NCI-H748 treated with DMSO at 0.1 percent for 48 hours (cell line): ENCODE measurements around the gene ANKK1.

Source experiments
- DNase-seq: peaks from one replicate; lab custom pipeline; 2025; lab: John Stamatoyannopoulos, UW

Gene ANKK1

DNA sequence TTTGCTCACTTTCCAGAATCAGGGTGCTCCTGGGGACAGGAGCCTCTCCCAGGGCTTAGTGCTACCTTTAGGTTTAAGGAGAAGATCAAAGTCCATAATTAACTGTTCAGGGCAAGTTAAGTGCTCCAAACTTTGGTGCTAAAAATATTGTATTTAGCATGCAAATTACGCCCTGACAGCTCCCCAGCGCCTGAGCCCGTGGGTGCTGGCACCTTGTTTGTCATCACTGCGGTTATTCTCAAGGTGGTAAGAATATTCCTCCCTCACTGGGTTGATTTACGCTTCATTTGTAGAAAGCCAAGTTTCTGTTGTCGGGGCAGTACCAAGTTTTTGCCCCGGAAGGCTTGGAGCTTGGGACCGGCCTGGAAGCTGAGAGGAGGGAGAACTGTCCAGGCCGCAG, 21.3 kb downstream of the ANKK1 start:
- no peak for DNase-seq

GRCh38 chr11:113409526-113409925, 21.9 kb downstream of the ANKK1 start:
- DNase-seq: no peak

DNA sequence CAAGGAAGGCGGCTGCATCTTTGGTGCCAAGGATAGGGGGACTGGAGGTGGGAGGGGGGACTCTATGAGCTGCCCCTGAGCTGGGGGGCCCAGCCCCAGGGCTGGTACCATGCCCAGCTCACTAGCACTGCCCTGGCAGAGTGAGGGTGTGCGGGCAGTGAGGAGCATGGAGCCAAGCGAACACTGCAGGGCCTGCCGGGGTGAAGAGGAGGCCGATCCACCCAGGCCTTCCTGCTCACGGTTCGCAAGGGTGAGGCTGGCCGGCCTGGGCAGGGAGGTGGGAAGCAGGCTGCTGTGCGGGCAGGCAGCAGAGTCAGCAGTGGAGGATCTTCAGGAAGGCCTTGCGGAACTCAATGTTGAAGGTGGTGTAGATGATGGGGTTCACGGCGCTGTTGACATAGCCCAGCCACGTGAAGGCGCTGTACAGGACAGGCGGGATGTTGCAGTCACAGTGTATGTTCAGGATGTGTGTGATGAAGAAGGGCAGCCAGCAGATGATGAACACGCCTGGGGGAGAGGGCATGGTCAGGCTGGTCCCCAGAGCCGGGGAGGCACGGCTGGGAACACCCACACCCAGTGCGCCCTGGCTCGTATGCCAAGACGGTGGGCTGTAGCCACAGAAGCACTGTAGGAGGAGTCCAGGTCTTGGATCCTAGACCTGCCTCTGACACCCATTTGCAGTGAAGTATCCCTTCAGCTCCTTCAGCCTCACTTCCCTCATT, 23.0 kb downstream of the ANKK1 start:
- no peak for DNase-seq

DNA sequence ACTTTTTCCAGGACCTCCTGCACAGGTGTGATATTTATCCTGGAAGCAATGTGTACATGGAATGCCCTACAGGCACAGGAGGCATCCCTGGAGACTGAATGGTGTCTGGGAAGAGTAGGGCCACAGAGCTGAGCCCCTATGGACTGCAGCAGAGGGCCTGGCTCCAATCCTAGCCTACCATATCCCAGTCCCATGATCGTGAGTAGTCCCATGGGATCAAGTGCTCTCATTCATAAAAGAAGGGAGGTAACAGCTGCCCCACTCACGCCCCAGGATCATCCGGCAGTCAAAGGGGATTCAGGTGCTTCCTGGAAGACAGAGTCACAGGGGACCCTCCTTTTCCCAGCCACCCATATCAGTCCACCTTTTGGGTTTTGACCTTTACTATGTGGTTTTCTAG, 24.0 kb downstream of the ANKK1 start:
- no peak for DNase-seq

DNA sequence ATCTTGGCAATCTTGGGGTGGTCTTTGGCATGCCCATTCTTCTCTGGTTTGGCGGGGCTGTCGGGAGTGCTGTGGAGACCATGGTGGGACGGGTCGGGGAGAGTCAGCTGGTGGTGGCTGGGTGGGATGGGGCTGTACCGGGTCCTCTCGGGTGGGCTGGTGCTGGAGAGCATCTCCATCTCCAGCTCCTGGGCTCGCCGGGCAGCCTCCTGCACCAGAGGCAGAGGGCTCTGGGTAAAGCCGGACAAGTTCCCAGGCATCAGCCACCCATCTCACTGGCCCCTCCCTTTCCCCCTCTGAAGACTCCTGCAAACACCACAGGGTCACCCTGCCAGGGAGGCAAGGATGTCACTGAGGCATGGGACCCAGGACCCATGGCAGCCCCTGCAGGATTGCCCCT, 25.1 kb downstream of the ANKK1 start:
- no peak for DNase-seq

DNA sequence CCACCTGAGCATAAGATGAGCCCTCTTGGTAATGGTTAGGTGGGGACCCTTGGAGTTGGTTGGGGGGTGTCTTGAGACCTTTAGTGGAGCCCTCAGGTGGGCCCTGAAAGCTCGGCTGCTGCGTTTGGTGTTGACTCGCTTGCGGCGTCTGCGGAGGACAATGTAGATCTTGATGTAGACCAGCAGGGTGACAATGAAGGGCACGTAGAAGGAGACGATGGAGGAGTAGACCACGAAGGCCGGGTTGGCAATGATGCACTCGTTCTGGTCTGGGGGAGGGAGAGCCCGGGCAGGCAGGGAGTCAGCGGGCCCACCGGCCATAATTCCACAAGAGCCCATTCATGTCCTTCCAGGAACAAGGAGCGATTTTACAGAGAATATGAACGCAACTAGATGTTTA, 27.8 kb downstream of the ANKK1 start:
- no peak for DNase-seq

DNA sequence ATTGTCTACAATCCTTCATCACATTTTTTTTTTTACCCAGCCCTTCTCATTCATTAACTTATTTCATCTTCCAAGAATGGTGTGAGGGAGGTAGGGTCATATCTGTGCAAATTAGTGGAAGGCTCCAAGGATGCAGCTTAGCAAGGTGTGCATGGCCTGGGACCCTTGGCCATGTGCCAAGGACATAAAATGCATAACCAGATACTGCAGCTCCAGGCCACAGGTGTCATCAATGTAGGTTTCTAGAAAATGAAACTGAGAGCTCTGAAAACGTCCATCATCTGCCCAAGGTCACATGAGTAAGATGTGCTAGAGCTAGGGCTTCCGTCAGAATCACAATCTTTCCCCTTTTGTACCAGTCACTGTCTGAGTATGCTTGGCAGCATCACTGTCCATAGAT, 29.8 kb downstream of the ANKK1 start:
- DNase-seq: no peak

GRCh38 chr11:113419454-113420003, 31.9 kb downstream of the ANKK1 start:
- DNase-seq: no peak

- no peak for DNase-seq
Measured at GRCh38 chr11:113420808-113421207, 33.2 kb downstream of the ANKK1 start.

DNA sequence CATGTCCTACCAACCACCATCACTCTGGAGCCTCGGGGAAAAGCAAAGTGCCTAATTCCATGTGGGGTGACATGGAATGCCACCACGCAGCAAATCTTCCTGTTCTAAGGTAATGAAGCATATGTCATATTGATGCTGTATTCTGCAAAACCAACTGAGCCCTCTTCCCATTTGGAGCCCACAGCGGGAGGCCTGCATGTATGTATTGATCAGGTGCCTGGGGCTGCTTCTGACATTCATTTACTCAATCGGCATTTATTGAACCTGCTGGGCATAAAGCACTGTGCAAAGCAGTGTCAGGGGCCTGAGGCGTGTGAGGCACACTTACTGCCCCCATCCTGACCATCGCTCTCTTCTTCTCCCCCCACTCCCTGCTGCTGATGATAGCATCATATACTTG, 39.1 kb downstream of the ANKK1 start:
- DNase-seq: no peak

DNA sequence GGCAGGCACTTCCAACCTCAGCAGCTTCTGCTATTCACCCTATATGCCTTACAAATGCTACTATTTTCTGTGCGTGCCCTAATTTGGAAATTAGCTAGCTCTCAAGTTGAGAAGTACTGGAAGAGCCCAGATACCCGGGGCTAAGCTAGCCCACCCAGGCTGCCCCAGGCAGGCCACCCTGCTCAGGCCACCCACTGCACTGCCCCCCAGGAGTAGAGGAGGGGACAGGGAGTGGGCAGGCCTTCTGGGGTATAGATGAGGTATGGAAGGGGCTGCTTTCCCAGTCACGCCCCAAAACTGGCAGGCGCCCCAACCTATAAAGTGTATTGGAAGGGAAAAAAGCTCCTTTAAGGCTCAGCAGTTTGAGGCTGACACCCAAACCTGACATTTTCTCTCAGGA, 44.2 kb downstream of the ANKK1 start:
- no peak for DNase-seq

- DNase-seq: no peak
Measured at GRCh38 chr11:113435190-113435968, 47.8 kb downstream of the ANKK1 start.

GRCh38 chr11:113436672-113437252, 49.2 kb downstream of the ANKK1 start:
- DNase-seq: no peak

DNA sequence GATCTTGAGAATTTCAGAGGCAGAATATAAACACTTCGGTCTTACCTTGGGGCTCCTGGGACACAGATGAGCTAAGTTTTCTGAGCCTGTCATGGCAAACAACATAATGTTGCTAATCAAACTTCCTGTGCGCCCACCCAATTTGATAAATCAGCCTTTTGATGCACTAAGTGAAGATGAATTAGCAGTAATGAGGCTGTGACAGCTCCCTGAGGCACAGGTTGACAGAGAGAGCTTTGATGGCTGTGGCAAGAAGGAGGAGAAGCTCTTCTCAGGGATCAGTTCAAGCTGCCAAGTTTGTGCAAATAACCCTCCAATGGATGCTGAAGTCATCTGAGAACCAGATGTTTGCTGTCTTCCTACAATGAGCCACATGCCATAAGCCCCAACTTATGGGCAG, 53.2 kb downstream of the ANKK1 start:
- no peak for DNase-seq

GRCh38 chr11:113444502-113445123, 57.0 kb downstream of the ANKK1 start:
- no peak for DNase-seq

DNA sequence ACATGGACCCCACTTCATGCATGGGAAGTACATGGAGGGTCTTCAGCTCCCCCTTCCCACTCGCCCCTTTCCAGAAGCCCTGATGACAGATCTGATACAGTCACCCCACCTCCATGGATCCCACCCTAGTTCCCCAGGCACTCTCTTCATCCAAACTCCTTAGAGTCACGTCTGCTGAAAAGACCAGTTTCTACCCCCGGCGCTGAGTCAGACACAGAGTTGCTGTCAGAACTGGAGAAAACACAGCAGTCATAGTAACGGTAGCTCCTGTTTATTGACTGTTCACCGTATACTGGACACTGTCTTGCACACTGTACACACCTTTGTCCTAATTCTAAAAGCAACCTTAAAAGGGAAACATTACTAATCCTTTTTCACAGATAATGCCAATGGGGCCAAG, 58.5 kb downstream of the ANKK1 start:
- DNase-seq: no peak

GRCh38 chr11:113446938-113447337, 59.4 kb downstream of the ANKK1 start:
- DNase-seq: peak; percentile 25

DNA sequence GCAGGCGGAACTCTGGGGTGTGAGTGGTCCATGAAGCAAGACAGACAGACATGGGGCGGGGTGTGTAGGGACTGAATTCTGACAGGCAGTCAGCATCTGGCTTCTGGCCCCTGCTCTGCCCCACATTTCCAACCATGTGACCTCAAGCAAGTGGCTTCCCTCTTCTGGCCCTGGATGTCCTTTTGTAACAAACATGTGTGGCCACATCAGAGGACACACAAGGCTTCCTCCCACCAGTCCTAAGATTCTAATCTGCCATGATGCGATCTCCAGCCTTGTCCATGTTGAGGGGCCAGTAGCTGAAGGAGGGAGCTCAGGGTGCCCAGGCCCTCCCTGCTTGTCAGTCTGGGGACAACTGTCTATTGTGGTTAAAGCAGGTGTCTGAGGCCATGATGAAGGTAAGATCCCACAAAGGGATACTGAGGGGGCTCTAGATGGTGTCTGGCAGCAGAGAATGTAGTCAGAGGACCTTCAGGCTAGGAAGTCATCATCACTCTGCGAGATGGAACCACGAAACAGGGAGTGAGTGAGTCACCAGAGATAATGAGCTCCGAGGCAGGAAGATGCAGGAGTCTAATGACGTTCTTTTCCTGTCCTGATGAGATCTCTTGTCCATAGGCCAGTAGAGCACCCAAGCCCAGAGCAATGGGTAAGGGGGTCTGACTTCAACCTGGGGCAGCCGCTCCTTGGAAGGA, 60.2 kb downstream of the ANKK1 start:
- DNase-seq: no peak

GRCh38 chr11:113448316-113448677, 60.7 kb downstream of the ANKK1 start:
- DNase-seq: no peak

- DNase-seq: no peak
Measured at GRCh38 chr11:113449743-113450142, 62.2 kb downstream of the ANKK1 start.
